HG03460 (cell line): Measurements from ENCODE around the gene TSPAN9.

Source experiments
- ATAC-seq: cut with Tn5 transposase; IDR thresholded peaks from one replicate; pipeline ENCODE4 v1.9.1; 2021; ENCODE audit not compliant: unreplicated experiment

Gene TSPAN9

GRCh38 chr12:3158851-3159465, 81.8 kb downstream of the TSPAN9 start:
- ATAC-seq, result no peak

GRCh38 chr12:3160081-3160480, 82.9 kb downstream of the TSPAN9 start:
- ATAC-seq, result no peak

GRCh38 chr12:3161861-3162260, 84.7 kb downstream of the TSPAN9 start:
- ATAC-seq, result no peak

GRCh38 chr12:3164454-3165077, 87.4 kb downstream of the TSPAN9 start:
- no peak for ATAC-seq

GRCh38 chr12:3165078-3165980, 88.2 kb downstream of the TSPAN9 start:
- no peak for ATAC-seq

GRCh38 chr12:3167636-3168035, 90.5 kb downstream of the TSPAN9 start:
- no peak for ATAC-seq

GRCh38 chr12:3168223-3169221, 91.3 kb downstream of the TSPAN9 start:
- ATAC-seq, result no peak

- ATAC-seq, result no peak
Measured at GRCh38 chr12:3170423-3171194, 93.4 kb downstream of the TSPAN9 start.

- no peak for ATAC-seq
Measured at GRCh38 chr12:3171195-3171591, 94.0 kb downstream of the TSPAN9 start.

- ATAC-seq, result no peak
Measured at GRCh38 chr12:3172124-3173007, 95.2 kb downstream of the TSPAN9 start.

GRCh38 chr12:3173008-3173553, 95.9 kb downstream of the TSPAN9 start:
- no peak for ATAC-seq

GRCh38 chr12:3173912-3174311, 96.7 kb downstream of the TSPAN9 start:
- no peak for ATAC-seq

- ATAC-seq, result no peak
Measured at GRCh38 chr12:3175238-3175637, 98.1 kb downstream of the TSPAN9 start.

GRCh38 chr12:3176754-3177153, 99.6 kb downstream of the TSPAN9 start:
- no peak for ATAC-seq

GRCh38 chr12:3177778-3178425, 100.7 kb downstream of the TSPAN9 start:
- ATAC-seq, result no peak

GRCh38 chr12:3178671-3179313, 101.6 kb downstream of the TSPAN9 start:
- no peak for ATAC-seq

GRCh38 chr12:3179731-3180130, 102.6 kb downstream of the TSPAN9 start:
- no peak for ATAC-seq

- no peak for ATAC-seq
Measured at GRCh38 chr12:3182426-3182825, 105.2 kb downstream of the TSPAN9 start.
